Stimulated activated CD8-positive, alpha-beta memory T cell treated with anti-CD3 and anti-CD28 coated beads, Interleukin-12 subunit alpha, Interleukin-12 subunit beta, amount 100 ng/mL, for 1 hour (primary cell): ENCODE measurements around the gene CDK12.

Source experiments
- DNase-seq: peaks from one replicate; pipeline ENCODE4 v3.0.0-alpha.2; 2020; ENCODE audit warnings: low read depth

The CDK12 gene

DNA sequence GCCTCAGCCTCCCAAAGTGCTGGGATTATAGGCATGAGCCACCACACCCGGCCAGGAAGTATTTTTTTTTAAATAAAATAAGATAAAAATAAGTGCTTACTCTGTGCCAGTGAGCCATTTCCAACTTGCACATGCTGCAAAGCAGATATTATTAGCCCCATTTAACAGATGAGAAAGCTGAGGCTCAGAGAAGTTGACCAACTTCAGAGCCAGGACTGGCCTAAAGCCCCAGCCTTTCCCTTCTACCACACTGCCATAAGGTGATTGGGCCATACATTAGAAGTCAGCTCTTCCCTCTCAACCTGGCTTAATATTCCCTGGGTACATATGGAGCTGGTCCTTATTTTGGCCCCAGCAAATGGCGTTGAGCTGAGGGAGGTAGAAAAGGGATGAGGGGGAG is 121.4 kb downstream of the CDK12 start:
- no peak for DNase-seq
